Gastrocnemius medialis (tissue), 4 donors: ENCODE measurements around the gene SMIM27. TPM values are rescaled to one million over a fixed set of nuclear protein-coding genes. Genes with fewer than 3 reads are reported as not detected.

ENCODE experiments used
- ATAC-seq, 2 donors: fragments of 150-250 bp; one replicate each; pipeline ENCODE4 v1.9.1; 2016
- DNase-seq, 2 donors: peaks; one replicate each; pipeline ENCODE4 v3.0.0-alpha.2; 2019
- H3K27ac ChIP-seq, 4 donors: fragments of 200-600 bp; sonication (generic); 1 replicate in 1 of 4; 2 replicates in 3 of 4; pipeline ENCODE4 v1.5.1; 2016 to 2018; ENCODE audit warnings: mild to moderate bottlenecking in 2 of 4, moderate library complexity in 1 of 4
- H3K27me3 ChIP-seq, 3 donors: fragments of 200-600 bp; sonication (generic) in 2 of 3; 1 replicate in 1 of 3; 2 replicates in 2 of 3; pipeline versions ENCODE4 v1.5.1 to v1.6.0; 2016 to 2019; ENCODE audit warnings: mild to moderate bottlenecking in 1 of 3, moderate library complexity in 1 of 3
- H3K36me3 ChIP-seq, 2 donors: fragments of 200-600 bp; sonication (generic) in 1 of 2; one replicate each; pipeline ENCODE4 v1.5.1; 2017 to 2018
- H3K4me1 ChIP-seq, 2 donors: fragments of 200-600 bp; sonication (generic) in 1 of 2; one replicate each; pipeline ENCODE4 v1.5.1; 2016 to 2017; ENCODE audit warnings: mild to moderate bottlenecking in 2 of 2
- H3K4me3 ChIP-seq, 4 donors: fragments of 200-600 bp; sonication (generic) in 3 of 4; 1 replicate in 1 of 4; 2 replicates in 3 of 4; pipeline ENCODE4 v1.5.1; 2016 to 2019; ENCODE audit warnings: mild to moderate bottlenecking in 2 of 4
- H3K9me3 ChIP-seq, 3 donors: fragments of 200-600 bp; sonication (generic) in 2 of 3; 1 replicate in 1 of 3; 2 replicates in 2 of 3; pipeline ENCODE4 v1.5.1; 2016 to 2019
- POLR2A ChIP-seq, 2 donors: fragments of 450-650 bp; IDR thresholded peaks; one replicate each; pipeline ENCODE4 v1.6.1; 2017; ENCODE audit warnings: antibody characterized with exemption in 2 of 2, mild to moderate bottlenecking in 2 of 2, moderate library complexity in 2 of 2
- in situ Hi-C, 4 donors: fragments of 200-750 bp; cut with MboI; loops; one replicate each; pipeline versions ENCODE4 v1.15.0 to v1.8.0; 2017; ENCODE audit warnings: low sequenced_read_pairs in 4 of 4
- intact Hi-C: fragments of 100-400 bp; cut with DNase I; formaldehyde crosslinking; loops from one replicate; pipeline ENCODE4 v1.15.1; 2023; ENCODE audit warnings: low total_unique reads
- total RNA-seq, 4 donors: library from RNA; depleted of rRNA; stranded (reverse); fragments of >200 nt; gene quantifications; one replicate each; pipeline versions ENCODE4 v1.1.0 to v1.2.3, GENCODE V29; 2016
- TF ChIP-seq, protein P1 (sequence below), 5 experiments: fragments of 450-650 bp in 3 of 5; fragments of 200-600 bp in 2 of 5; sonication (generic) in 2 of 5; IDR thresholded peaks in 4 of 5; conservative IDR thresholded peaks in 1 of 5; 1 replicate in 4 of 5; 2 replicates in 1 of 5; pipeline ENCODE4 v1.5.1; 2016 to 2019; ENCODE audit warnings: antibody characterized with exemption in 5 of 5, mild to moderate bottlenecking in 3 of 5, moderate library complexity in 3 of 5

The SMIM27 gene
- total RNA-seq, 4 donors from 2014 or later, result 1.8 to 11.6 (median 7.6) TPM

GRCh38 chr9:32550562-32551275 is 1.4 kb upstream of the SMIM27 start:
- in situ Hi-C loops, result no loop called here

DNA sequence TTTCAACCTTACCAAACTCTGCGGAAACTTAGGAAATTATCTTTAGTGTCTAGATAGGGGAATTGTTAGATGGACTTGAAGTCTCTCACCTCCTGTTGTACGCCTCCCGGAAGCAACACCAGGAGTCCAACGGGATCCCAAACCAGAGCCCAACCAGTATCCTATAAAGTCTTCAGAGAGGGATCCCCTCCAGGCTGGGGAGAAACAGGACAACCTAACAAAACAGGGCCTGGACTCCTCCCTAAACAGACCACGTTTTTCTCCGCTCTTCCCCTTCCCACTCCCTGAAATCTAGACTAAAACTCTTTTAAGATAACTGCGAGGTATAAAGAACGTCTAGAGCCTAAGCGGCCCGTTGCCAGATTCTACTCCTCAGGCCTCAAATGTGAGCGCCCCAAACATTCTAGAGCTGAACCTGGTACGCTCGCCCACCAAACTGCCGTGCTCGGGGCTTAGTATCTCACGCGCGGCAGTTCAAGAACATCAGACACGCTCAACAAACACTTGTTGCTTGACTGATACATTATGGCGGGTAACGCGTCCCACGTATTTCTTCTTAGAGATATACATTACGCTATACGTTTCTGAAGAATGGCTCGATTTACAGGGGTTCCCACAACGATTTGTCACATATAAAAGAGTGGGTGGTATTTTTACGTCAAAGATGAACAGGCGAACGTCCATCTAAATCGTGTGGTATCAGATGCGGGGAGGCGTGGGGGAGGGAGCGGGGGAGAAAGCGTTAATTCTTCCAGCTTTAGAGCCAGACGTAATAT is 663 bp upstream of the SMIM27 start:
- no peak for TF ChIP-seq POLR2A (IDR thresholded peaks at IDR 0.05)
- TF ChIP-seq, protein P1, sequence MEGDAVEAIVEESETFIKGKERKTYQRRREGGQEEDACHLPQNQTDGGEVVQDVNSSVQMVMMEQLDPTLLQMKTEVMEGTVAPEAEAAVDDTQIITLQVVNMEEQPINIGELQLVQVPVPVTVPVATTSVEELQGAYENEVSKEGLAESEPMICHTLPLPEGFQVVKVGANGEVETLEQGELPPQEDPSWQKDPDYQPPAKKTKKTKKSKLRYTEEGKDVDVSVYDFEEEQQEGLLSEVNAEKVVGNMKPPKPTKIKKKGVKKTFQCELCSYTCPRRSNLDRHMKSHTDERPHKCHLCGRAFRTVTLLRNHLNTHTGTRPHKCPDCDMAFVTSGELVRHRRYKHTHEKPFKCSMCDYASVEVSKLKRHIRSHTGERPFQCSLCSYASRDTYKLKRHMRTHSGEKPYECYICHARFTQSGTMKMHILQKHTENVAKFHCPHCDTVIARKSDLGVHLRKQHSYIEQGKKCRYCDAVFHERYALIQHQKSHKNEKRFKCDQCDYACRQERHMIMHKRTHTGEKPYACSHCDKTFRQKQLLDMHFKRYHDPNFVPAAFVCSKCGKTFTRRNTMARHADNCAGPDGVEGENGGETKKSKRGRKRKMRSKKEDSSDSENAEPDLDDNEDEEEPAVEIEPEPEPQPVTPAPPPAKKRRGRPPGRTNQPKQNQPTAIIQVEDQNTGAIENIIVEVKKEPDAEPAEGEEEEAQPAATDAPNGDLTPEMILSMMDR (IDR thresholded peaks at IDR 0.05 in 4 of 5, conservative IDR thresholded peaks at IDR 0.05 in 1 of 5), result no peak
- in situ Hi-C loops (no loop called here), intact Hi-C loops (loop anchor here (1.0 to 5.0 kb wide), 3 partner anchors 22 to 1536 kb away; partner anchors contain the start of genes NDUFB6 and RIGI)
- H3K27me3 ChIP-seq, result no peaks in the 10 kb centered on the region
- no peaks in the 10 kb centered on the region for H3K36me3 ChIP-seq
- H3K9me3 ChIP-seq, result no peaks in the 10 kb centered on the region
- DNase-seq, result peak; percentile 16 to 29
- H3K27ac ChIP-seq, result peak overlapping the region; percentile 87 to 94 (median 91)
- H3K4me1 ChIP-seq, result peaks cover 20 to 21% of the 10 kb centered on the region in 2 donors
- ATAC-seq, result peak; percentile 22 to 46
- H3K4me3 ChIP-seq, result peak overlapping the region; percentile 65 to 94 (median 84)

More at GRCh38 chr9:32550562-32551275, 1.4 kb upstream of the SMIM27 start:
- peak; percentile 68 to 83 for ATAC-seq
- Histone ChIP-seq H3K4me1 (peaks cover 20 to 21% of the 10 kb centered on the region in 2 donors), H3K27ac (peak overlapping the region; percentile 87 to 94 (median 91)), H3K27me3 (no peaks in the 10 kb centered on the region), H3K9me3 (no peaks in the 10 kb centered on the region), H3K36me3 (no peaks in the 10 kb centered on the region), H3K4me3 (peak overlapping the region; percentile 65 to 94 (median 84))
- intact Hi-C loops, result loop anchor here (1.0 to 5.0 kb wide), 2 partner anchors 24 to 1537 kb away; partner anchors contain the start of gene RIGI
- DNase-seq, result peak; percentile 83 to 84
- TF ChIP-seq, protein P1 (IDR thresholded peaks at IDR 0.05 in 4 of 5, conservative IDR thresholded peaks at IDR 0.05 in 1 of 5), result no peak
- TF ChIP-seq POLR2A (IDR thresholded peaks at IDR 0.05), result peak; percentile 64 to 77

GRCh38 chr9:32554107-32554506 is 2.0 kb downstream of the SMIM27 start:
- no peaks in the 10 kb centered on the region for H3K27me3 ChIP-seq
- no peaks in the 10 kb centered on the region for H3K9me3 ChIP-seq
- no peak overlapping the region for H3K4me3 ChIP-seq
- TF ChIP-seq POLR2A (IDR thresholded peaks at IDR 0.05), result no peak
- TF ChIP-seq, protein P1 (IDR thresholded peaks at IDR 0.05 in 4 of 5, conservative IDR thresholded peaks at IDR 0.05 in 1 of 5), result no peak
- H3K27ac ChIP-seq, result no peak overlapping the region
- in situ Hi-C loops, result no loop called here
- H3K36me3 ChIP-seq, result no peaks in the 10 kb centered on the region
- intact Hi-C loops, result loop anchor here (5.0 kb wide), 1 partner anchor 1533 kb away; no protein-coding TSS in a partner anchor
- DNase-seq (no peak), ATAC-seq (no peak)
- H3K4me1 ChIP-seq, result peaks cover 18 to 20% of the 10 kb centered on the region in 2 donors

DNA sequence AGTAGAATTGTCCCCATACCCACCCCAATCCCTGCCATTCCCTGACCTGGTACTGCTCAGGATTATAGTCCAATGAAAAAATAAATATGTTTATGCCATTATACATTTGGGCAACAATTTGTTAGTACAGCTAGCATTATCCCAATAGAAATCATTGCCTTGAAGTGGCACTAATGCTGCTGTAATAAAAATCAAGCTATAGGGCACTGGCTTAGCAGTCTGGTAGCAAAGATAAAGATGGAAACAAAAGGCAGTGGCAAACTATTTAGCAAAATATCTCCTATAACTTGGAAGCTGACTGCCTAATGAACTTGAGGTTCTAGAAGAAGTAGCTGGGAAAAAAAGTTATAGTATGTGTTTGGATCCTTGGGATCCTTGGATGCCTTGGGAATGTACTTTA is 2.5 kb downstream of the SMIM27 start:
- intact Hi-C loops, result loop anchor here (5.0 kb wide), 1 partner anchor 1533 kb away; no protein-coding TSS in a partner anchor
- Histone ChIP-seq H3K27ac (no peak overlapping the region), H3K27me3 (no peaks in the 10 kb centered on the region), H3K4me1 (peaks cover 17 to 18% of the 10 kb centered on the region in 2 donors), H3K36me3 (no peaks in the 10 kb centered on the region), H3K9me3 (no peaks in the 10 kb centered on the region), H3K4me3 (no peak overlapping the region)
- in situ Hi-C loops, result no loop called here
- TF ChIP-seq POLR2A (IDR thresholded peaks at IDR 0.05), result no peak
- ATAC-seq (no peak), DNase-seq (no peak)
